ENCODE measurements around the gene ITGB4. TPM values are rescaled to one million over a fixed set of nuclear protein-coding genes. Genes with fewer than 3 reads are reported as not detected.
A peak's percentile ranks its signal among the peaks of the same experiment; 100 is the strongest.

Gene ITGB4
- total and polyA plus RNA-seq, 9 of the 15 experiments (the other 6 are each of a cell fraction or from before 2014, with no cell fraction given), result 0.05 to 2.8 (median 0.76) TPM; not detected in 3

DNA sequence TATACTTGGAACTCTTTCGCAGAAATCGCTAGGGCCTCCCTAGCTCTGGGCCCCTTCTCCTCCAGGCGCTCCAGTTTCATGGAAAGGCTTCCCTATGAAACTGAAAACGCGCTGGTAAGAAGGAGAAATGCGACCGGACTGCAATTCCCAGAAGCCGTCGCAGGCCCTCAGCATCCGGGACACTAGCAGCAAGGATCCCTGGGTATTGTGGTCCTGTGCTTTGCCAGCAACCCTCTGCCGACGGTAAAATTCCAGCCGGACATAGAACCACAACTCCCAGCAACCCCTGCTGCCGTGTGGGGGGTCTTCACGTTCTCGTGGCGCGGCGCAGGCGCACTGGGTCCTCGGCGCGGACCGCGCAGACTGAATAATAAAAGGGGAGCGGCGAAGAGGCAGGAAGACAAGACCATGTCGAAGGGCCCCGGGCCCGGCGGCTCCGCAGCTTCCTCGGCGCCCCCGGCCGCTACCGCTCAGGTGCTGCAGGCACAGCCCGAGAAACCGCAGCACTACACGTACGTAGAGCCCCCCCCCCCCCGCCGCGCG is 63.3 kb downstream of the ITGB4 start, which contains the start of gene UNK (continued):
- no peak for TF ChIP-seq ZNF449 (CRISPR knock-in tag; IDR thresholded peaks at IDR 0.05)
- TF ChIP-seq CBFA2T2 (conservative IDR thresholded peaks at IDR 0.05), result no peak
- no peak for TF ChIP-seq PHF20 (IDR thresholded peaks at IDR 0.05; ENCODE audit: partially characterized antibody)
- TF ChIP-seq RBM25 (IDR thresholded peaks at IDR 0.05; ENCODE audit: low read depth, low read length, severe bottlenecking), result no peak
- peak; percentile 99 for TF ChIP-seq NRF1 (conservative IDR thresholded peaks at IDR 0.05 in 1 of 2, IDR thresholded peaks at IDR 0.05 in 1 of 2)
- TF ChIP-seq SMAD3 (CRISPR knock-in tag; conservative IDR thresholded peaks at IDR 0.05), result peak; percentile 88; the same call in 1 of the 2 replicates
- TF ChIP-seq NFIC (IDR thresholded peaks at IDR 0.05), result peak; percentile 78
- TF ChIP-seq CBFA2T3 (IDR thresholded peaks at IDR 0.05), result no peak
- peak; percentile 99 for TF ChIP-seq ZNF740 (CRISPR knock-in tag; IDR thresholded peaks at IDR 0.05)
- TF ChIP-seq ZNF740 (tag; IDR thresholded peaks at IDR 0.05), result peak in 1 of 2 experiments; percentile 99; a peak in 2 of 4 replicates
- no peak for TF ChIP-seq SNRNP70 (optimal IDR thresholded peaks at IDR 0.05; ENCODE audit: low read depth, low read length)
- peak; percentile 92 for TF ChIP-seq ZNF644 (tag; IDR thresholded peaks at IDR 0.05; ENCODE audit: low read depth)
- TF ChIP-seq AFF1 (IDR thresholded peaks at IDR 0.05; ENCODE audit: low read depth in 1 of 2, partially characterized antibody in 2 of 2), result peak; percentile 83 to 100
- TF ChIP-seq MNT (conservative IDR thresholded peaks at IDR 0.05), result peak; percentile 80 to 85; a peak in 2 of 4 replicates
- peak; percentile 83; the same call in 1 of the 2 replicates for TF ChIP-seq BCL6 (CRISPR knock-in tag; IDR thresholded peaks at IDR 0.05)
- TF ChIP-seq BDP1 (IDR thresholded peaks at IDR 0.05; ENCODE audit: insufficient read depth, insufficient read length), result no peak
- TF ChIP-seq POLR2H (tag; IDR thresholded peaks at IDR 0.05; ENCODE audit: low read depth), result peak; percentile 19; the same call in 1 of the 2 replicates
- TF ChIP-seq FOXJ2 (tag; IDR thresholded peaks at IDR 0.05), result peak; percentile 64
- TF ChIP-seq ATF1 (CRISPR knock-in tag; IDR thresholded peaks at IDR 0.05), result no peak
- peak; percentile 98 for TF ChIP-seq ATF1 (tag; IDR thresholded peaks at IDR 0.05)
- TF ChIP-seq, protein P1, sequence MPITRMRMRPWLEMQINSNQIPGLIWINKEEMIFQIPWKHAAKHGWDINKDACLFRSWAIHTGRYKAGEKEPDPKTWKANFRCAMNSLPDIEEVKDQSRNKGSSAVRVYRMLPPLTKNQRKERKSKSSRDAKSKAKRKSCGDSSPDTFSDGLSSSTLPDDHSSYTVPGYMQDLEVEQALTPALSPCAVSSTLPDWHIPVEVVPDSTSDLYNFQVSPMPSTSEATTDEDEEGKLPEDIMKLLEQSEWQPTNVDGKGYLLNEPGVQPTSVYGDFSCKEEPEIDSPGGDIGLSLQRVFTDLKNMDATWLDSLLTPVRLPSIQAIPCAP (CRISPR knock-in tag; IDR thresholded peaks at IDR 0.05; ENCODE audit: borderline replicate concordance), result peak; percentile 1; the same call in 1 of the 2 replicates

Data from K562 (cell line).